Uterus (tissue), 2 donors: Measurements from ENCODE around the gene PRKG2.

Experiments used
- POLR2A ChIP-seq, 2 donors: fragments of 450-650 bp; IDR thresholded peaks; one replicate each; pipeline ENCODE4 v1.6.1; 2016; ENCODE audit warnings: antibody characterized with exemption in 2 of 2, mild to moderate bottlenecking in 1 of 2, moderate library complexity in 1 of 2
- TF ChIP-seq, protein P1 (sequence below), 4 experiments: fragments of 200-600 bp in 2 of 4; fragments of 450-650 bp in 2 of 4; sonication (generic) in 2 of 4; IDR thresholded peaks; one replicate each; pipeline ENCODE4 v1.5.1; 2016 to 2019; ENCODE audit warnings: antibody characterized with exemption in 4 of 4, mild to moderate bottlenecking in 2 of 4, moderate library complexity in 1 of 4

DNA sequence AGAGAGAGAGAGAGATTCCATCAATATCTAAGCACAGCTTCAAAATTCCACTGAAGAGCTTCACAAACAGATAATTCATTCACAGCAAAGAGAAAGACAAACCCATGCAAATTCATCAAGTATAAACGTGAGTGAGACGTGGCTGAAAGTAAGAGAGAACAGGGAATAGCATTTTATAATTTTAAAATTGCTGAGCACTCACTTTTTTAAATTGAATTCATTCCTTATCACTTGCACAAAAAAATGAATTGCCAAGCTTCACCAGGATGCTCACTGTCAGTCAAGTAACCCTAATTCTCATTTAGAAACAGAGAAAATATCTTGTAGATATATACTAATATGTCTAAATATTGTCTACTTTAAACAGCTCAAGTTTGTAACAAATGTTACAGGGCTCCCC, 144.0 kb downstream of the PRKG2 start:
- TF ChIP-seq POLR2A (IDR thresholded peaks at IDR 0.05): no peak
- TF ChIP-seq, protein P1, sequence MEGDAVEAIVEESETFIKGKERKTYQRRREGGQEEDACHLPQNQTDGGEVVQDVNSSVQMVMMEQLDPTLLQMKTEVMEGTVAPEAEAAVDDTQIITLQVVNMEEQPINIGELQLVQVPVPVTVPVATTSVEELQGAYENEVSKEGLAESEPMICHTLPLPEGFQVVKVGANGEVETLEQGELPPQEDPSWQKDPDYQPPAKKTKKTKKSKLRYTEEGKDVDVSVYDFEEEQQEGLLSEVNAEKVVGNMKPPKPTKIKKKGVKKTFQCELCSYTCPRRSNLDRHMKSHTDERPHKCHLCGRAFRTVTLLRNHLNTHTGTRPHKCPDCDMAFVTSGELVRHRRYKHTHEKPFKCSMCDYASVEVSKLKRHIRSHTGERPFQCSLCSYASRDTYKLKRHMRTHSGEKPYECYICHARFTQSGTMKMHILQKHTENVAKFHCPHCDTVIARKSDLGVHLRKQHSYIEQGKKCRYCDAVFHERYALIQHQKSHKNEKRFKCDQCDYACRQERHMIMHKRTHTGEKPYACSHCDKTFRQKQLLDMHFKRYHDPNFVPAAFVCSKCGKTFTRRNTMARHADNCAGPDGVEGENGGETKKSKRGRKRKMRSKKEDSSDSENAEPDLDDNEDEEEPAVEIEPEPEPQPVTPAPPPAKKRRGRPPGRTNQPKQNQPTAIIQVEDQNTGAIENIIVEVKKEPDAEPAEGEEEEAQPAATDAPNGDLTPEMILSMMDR (IDR thresholded peaks at IDR 0.05): no peak
